SU-DHL-6 (cell line): ENCODE measurements around the gene MYO1D.
"Not testable (repeated sequence)": the region's sequence is repeated elsewhere in the genome, so short reads cannot be mapped to it uniquely, and the experiment has no call there.

Source experiments
- H2AFZ ChIP-seq: fragments of 200-600 bp; sonication (generic); 2 replicates; pipeline ENCODE4 v1.6.1; 2014; ENCODE audit warnings: low read depth, mild to moderate bottlenecking, moderate library complexity, mixed read lengths, antibody characterized with exemption, low read length; ENCODE audit not compliant: severe bottlenecking
- H3F3A ChIP-seq: fragments of 200-600 bp; shearing (Covaris generic); 2 replicates; pipeline ENCODE4 v1.6.0; 2016; ENCODE audit warnings: antibody characterized with exemption, mild to moderate bottlenecking; ENCODE audit not compliant: insufficient read depth
- H3K27ac ChIP-seq: fragments of 200-600 bp; sonication (generic); 2 replicates; pipeline ENCODE4 v1.5.1; 2016; ENCODE audit warnings: low read depth, mild to moderate bottlenecking, low read length, moderate library complexity, mixed read lengths
- H3K27me3 ChIP-seq: fragments of 200-600 bp; sonication (generic), shearing (Covaris generic); 2 replicates; pipeline ENCODE4 v1.6.0; 2014; ENCODE audit warnings: mild to moderate bottlenecking, low read length
- H3K36me3 ChIP-seq: fragments of 200-600 bp; sonication (generic); 2 replicates; pipeline ENCODE4 v1.6.1; 2014; ENCODE audit warnings: mild to moderate bottlenecking, low read length, mixed read lengths
- H3K4me2 ChIP-seq: fragments of 300-600, 200-600 bp; shearing (Covaris generic), sonication (generic); 2 replicates; pipeline ENCODE4 v1.6.0; 2014; ENCODE audit warnings: low read length, low read depth, mild to moderate bottlenecking; ENCODE audit not compliant: poor library complexity, severe bottlenecking
- H3K4me3 ChIP-seq: fragments of 200-600 bp; sonication (generic); 2 replicates; pipeline ENCODE4 v1.5.1; 2014; ENCODE audit warnings: antibody characterized with exemption, low read length, mild to moderate bottlenecking, mixed read lengths; ENCODE audit not compliant: insufficient read depth, poor library complexity, severe bottlenecking
- H3K79me2 ChIP-seq: fragments of 200-600 bp; sonication (generic); 2 replicates; pipeline ENCODE4 v1.6.1; 2014; ENCODE audit warnings: mild to moderate bottlenecking, low read length, moderate library complexity; ENCODE audit not compliant: insufficient read depth
- H3K9ac ChIP-seq: fragments of 200-600 bp; sonication (generic); 2 replicates; pipeline ENCODE4 v1.7.0; 2014; ENCODE audit warnings: mild to moderate bottlenecking, low read length
- H3K9me2 ChIP-seq: fragments of 200-600 bp; sonication (generic); replicated peaks from 2 replicates; pipeline ENCODE4 v1.6.1; 2014; ENCODE audit warnings: low read length; ENCODE audit not compliant: insufficient read depth
- H3K9me3 ChIP-seq: fragments of 200-600 bp; sonication (generic); 2 replicates; pipeline ENCODE4 v1.6.1; 2014; ENCODE audit warnings: low read length, mixed read lengths; ENCODE audit not compliant: insufficient read depth
- H4K20me1 ChIP-seq: fragments of 200-600 bp; sonication (generic); 2 replicates; pipeline ENCODE4 v1.6.1; 2014; ENCODE audit warnings: low read depth, mild to moderate bottlenecking, antibody characterized with exemption, low read length, moderate library complexity, mixed read lengths
- CTCF ChIP-seq: fragments of 200-600 bp; sonication (generic); IDR thresholded peaks from one replicate; pipeline ENCODE4 v1.5.1; 2017; ENCODE audit warnings: antibody characterized with exemption, mild to moderate bottlenecking, low read length, moderate library complexity; ENCODE audit not compliant: insufficient read depth, poor library complexity, severe bottlenecking
- EZH2phosphoT487 ChIP-seq: fragments of 200-600 bp; sonication (generic), shearing (Covaris generic); conservative IDR thresholded peaks from 2 replicates; pipeline ENCODE4 v1.6.1; 2018; ENCODE audit warnings: mild to moderate bottlenecking, antibody characterized with exemption, low read length, moderate library complexity, mixed read lengths

MYO1D gene

GRCh38 chr17:32894245-32894644, 17.3 kb upstream of the MYO1D start:
- no peaks in the 10 kb centered on the region for H3F3A ChIP-seq
- no peak overlapping the region for H2AFZ ChIP-seq
- H3K9me3 ChIP-seq: no peaks in the 10 kb centered on the region
- H4K20me1 ChIP-seq: no peaks in the 10 kb centered on the region
- no peaks in the 10 kb centered on the region for H3K27me3 ChIP-seq
- no peaks in the 10 kb centered on the region for H3K36me3 ChIP-seq
- no peaks in the 10 kb centered on the region for H3K79me2 ChIP-seq
- no peak overlapping the region for H3K4me3 ChIP-seq
- H3K9ac ChIP-seq: no peak overlapping the region
- no peaks in the 10 kb centered on the region for H3K9me2 ChIP-seq
- no peak for TF ChIP-seq CTCF
- TF ChIP-seq EZH2phosphoT487: no peak
- H3K27ac ChIP-seq: no peak overlapping the region
- no peak overlapping the region for H3K4me2 ChIP-seq

GRCh38 chr17:32887410-32887809, 10.5 kb upstream of the MYO1D start:
- H2AFZ ChIP-seq, H3K79me2 ChIP-seq, H3K4me3 ChIP-seq, H3K27ac ChIP-seq, H3K36me3 ChIP-seq, H3K27me3 ChIP-seq, H3K9me2 ChIP-seq, H3K4me2 ChIP-seq, H3F3A ChIP-seq, H4K20me1 ChIP-seq, H3K9me3 ChIP-seq, H3K9ac ChIP-seq: not testable (repeated sequence)

- not testable (repeated sequence) for H3K9ac ChIP-seq, H3K27me3 ChIP-seq, H3K36me3 ChIP-seq, H3K79me2 ChIP-seq, H3K4me3 ChIP-seq, H3K9me2 ChIP-seq, H3K9me3 ChIP-seq, H3K27ac ChIP-seq, H4K20me1 ChIP-seq, H2AFZ ChIP-seq, H3F3A ChIP-seq, H3K4me2 ChIP-seq
Observed at GRCh38 chr17:32886951-32887350, 10.0 kb upstream of the MYO1D start.

- H3K9me2 ChIP-seq: no peaks in the 10 kb centered on the region
- H3K4me2 ChIP-seq: no peak overlapping the region
- H3K27me3 ChIP-seq: no peaks in the 10 kb centered on the region
- no peak for TF ChIP-seq EZH2phosphoT487
- no peak overlapping the region for H3K4me3 ChIP-seq
- H3K9ac ChIP-seq: no peak overlapping the region
- no peaks in the 10 kb centered on the region for H3F3A ChIP-seq
- H3K27ac ChIP-seq: no peak overlapping the region
- no peaks in the 10 kb centered on the region for H4K20me1 ChIP-seq
- no peak overlapping the region for H2AFZ ChIP-seq
- no peaks in the 10 kb centered on the region for H3K79me2 ChIP-seq
- H3K36me3 ChIP-seq: no peaks in the 10 kb centered on the region
- H3K9me3 ChIP-seq: no peaks in the 10 kb centered on the region
Observed at GRCh38 chr17:32882734-32883133, 5.8 kb upstream of the MYO1D start.

GRCh38 chr17:32882029-32882428, 5.1 kb upstream of the MYO1D start:
- H3K4me2 ChIP-seq: no peak overlapping the region
- no peaks in the 10 kb centered on the region for H3F3A ChIP-seq

More at GRCh38 chr17:32882029-32882428, 5.1 kb upstream of the MYO1D start:
- no peaks in the 10 kb centered on the region for H4K20me1 ChIP-seq
- H3K27ac ChIP-seq: no peak overlapping the region
- H3K27me3 ChIP-seq: no peaks in the 10 kb centered on the region
- no peak overlapping the region for H3K4me3 ChIP-seq
- H3K79me2 ChIP-seq: no peaks in the 10 kb centered on the region
- no peaks in the 10 kb centered on the region for H3K36me3 ChIP-seq
- no peak for TF ChIP-seq CTCF
- TF ChIP-seq EZH2phosphoT487: no peak
- H3K9ac ChIP-seq: no peak overlapping the region
- H2AFZ ChIP-seq: no peak overlapping the region
- H3K9me3 ChIP-seq: no peaks in the 10 kb centered on the region
- no peaks in the 10 kb centered on the region for H3K9me2 ChIP-seq
